Measurements from ENCODE around the gene NT5C1B. TPM values are rescaled to one million over a fixed set of nuclear protein-coding genes. Genes with fewer than 3 reads are reported as not detected.

NT5C1B gene
- total RNA-seq, 1 donor from 2014 or later, result not detected

- no peaks in the 10 kb centered on the region for H3K27me3 Mint-ChIP-seq (ENCODE audit: low read depth)
These were observed 53.3 kb downstream of the NT5C1B start for GRCh38 chr2:18536100-18536499.

DNA sequence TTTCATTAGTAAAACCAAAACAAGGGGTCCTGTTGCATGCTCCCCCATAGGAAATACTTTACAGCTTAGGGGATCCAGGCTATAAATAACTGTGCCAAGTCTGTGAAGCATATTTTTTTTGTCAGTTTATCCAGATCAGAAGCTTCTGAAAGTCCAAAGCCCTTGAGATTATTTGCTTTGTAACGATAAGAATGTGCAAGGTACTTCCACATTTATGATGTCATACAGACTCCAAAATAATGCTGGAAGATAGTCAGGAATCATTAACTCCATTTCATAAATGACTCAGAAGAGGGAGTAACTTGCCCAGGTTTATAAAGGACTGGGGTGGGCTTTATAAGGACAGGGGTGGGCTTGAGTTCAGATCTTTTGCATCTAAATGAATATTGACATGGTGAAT, 58.2 kb downstream of the NT5C1B start:
- TF ChIP-seq CTCF (conservative IDR thresholded peaks at IDR 0.05), result no peak
- no peak for DNase-seq (ENCODE audit: low read depth, low spot score)
- no peak overlapping the region for H3K27ac Mint-ChIP-seq (ENCODE audit: unreplicated experiment)
- no peaks in the 10 kb centered on the region for H3K27me3 Mint-ChIP-seq (ENCODE audit: low read depth)
- H3K4me1 Mint-ChIP-seq, result no peaks in the 10 kb centered on the region
- H3K36me3 Mint-ChIP-seq (ENCODE audit: low read depth), result no peaks in the 10 kb centered on the region
- no peaks in the 10 kb centered on the region for H3K9me3 Mint-ChIP-seq
- H3K4me3 Mint-ChIP-seq, result no peak overlapping the region

More at GRCh38 chr2:18536100-18536499, 53.3 kb downstream of the NT5C1B start:
- Mint-ChIP-seq H3K4me3 (no peak overlapping the region), H3K9me3 (no peaks in the 10 kb centered on the region), H3K4me1 (no peaks in the 10 kb centered on the region), H3K27ac (ENCODE audit: unreplicated experiment) (no peak overlapping the region), H3K36me3 (ENCODE audit: low read depth) (no peaks in the 10 kb centered on the region)
- no peak for TF ChIP-seq CTCF (conservative IDR thresholded peaks at IDR 0.05)
- no peak for DNase-seq (ENCODE audit: low read depth, low spot score)

DNA sequence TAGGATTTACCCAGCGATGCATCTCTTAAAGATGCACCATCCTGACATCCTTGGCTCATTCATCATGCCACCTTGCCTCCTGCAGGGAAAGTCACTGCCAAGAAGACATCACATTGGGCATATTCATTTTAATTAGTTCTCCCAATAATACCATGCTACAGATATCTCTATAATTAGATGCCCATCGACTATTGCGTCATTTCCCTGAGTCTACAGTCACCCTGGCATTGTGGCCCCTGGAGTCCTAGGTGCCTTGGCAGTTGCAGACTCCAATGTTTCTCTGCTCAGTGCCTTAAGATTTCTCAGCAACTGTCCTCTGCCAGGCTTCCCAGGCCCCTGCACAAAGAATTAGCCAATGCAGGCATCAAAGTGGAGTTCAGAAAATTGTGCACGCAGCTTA, 61.5 kb downstream of the NT5C1B start:
- Mint-ChIP-seq H3K4me1 (peaks cover 5% of the 10 kb centered on the region), H3K36me3 (ENCODE audit: low read depth) (no peaks in the 10 kb centered on the region), H3K27me3 (ENCODE audit: low read depth) (no peaks in the 10 kb centered on the region), H3K4me3 (no peak overlapping the region), H3K27ac (ENCODE audit: unreplicated experiment) (peak overlapping the region; percentile 62), H3K9me3 (no peaks in the 10 kb centered on the region)
- no peak for DNase-seq (ENCODE audit: low read depth, low spot score)
- no peak for TF ChIP-seq CTCF (conservative IDR thresholded peaks at IDR 0.05)

DNA sequence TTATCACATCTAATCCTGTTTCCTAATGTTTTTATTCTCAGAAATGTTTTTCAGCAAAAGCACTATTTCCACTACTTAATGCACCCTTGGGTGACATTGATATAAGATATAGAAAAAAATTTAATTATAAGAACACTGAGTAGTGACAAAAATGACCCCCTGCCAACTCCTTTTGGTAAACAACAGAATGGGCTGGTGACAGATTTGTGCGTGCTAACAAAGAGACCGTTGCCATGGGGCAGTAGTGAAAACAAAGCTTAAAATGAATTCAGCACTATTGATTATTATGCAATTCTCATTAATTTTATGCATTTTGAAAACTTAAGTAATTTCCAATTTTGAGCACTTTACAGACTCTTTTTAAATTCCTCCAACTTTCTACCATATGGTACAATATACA, 62.0 kb downstream of the NT5C1B start:
- no peaks in the 10 kb centered on the region for H3K27me3 Mint-ChIP-seq (ENCODE audit: low read depth)

DNA sequence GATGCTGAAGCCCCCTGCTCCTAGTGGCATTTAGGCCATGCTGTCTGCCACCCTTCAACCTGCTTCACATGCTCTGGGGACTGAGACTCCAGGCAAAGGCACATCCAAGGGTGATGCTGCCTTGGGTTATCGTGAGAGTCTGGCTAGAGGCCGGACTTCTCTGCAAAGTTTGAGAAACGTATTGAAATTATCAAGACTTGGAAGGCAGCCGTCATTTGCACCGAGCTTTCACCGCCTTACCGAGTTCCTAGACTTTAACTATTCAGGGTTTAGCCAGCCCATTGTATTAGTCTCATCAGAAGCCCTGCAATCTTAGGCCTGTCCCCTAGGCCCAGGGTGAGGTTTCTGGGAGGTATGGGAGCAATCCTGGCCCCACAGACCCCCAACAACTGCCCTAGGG, 62.9 kb downstream of the NT5C1B start:
- Mint-ChIP-seq H3K27ac (ENCODE audit: unreplicated experiment) (no peak overlapping the region), H3K27me3 (ENCODE audit: low read depth) (no peaks in the 10 kb centered on the region)

More for the DNA sequence above, 62.0 kb downstream of the NT5C1B start:
- Mint-ChIP-seq H3K36me3 (ENCODE audit: low read depth) (no peaks in the 10 kb centered on the region), H3K4me3 (no peak overlapping the region), H3K4me1 (peaks cover 5% of the 10 kb centered on the region), H3K27ac (ENCODE audit: unreplicated experiment) (no peak overlapping the region), H3K9me3 (no peaks in the 10 kb centered on the region)
- TF ChIP-seq CTCF (conservative IDR thresholded peaks at IDR 0.05), result no peak
- DNase-seq (ENCODE audit: low read depth, low spot score), result no peak

More for the DNA sequence above, 62.9 kb downstream of the NT5C1B start:
- no peak for TF ChIP-seq CTCF (conservative IDR thresholded peaks at IDR 0.05)
- H3K4me1 Mint-ChIP-seq, result peaks cover 5% of the 10 kb centered on the region
- H3K9me3 Mint-ChIP-seq, result no peaks in the 10 kb centered on the region
- DNase-seq (ENCODE audit: low read depth, low spot score), result no peak
- H3K4me3 Mint-ChIP-seq, result no peak overlapping the region
- H3K36me3 Mint-ChIP-seq (ENCODE audit: low read depth), result no peaks in the 10 kb centered on the region

Data from neural crest cell (in vitro differentiated cells).